KMS-11 (cell line): Measurements from ENCODE around the gene ABTB2.

ENCODE experiments used
- H2AFZ ChIP-seq: fragments of 200-600 bp; sonication (generic); 2 replicates; pipeline ENCODE4 v1.6.1; 2016; ENCODE audit warnings: antibody characterized with exemption, mixed run types, low read depth
- H3K27ac ChIP-seq: fragments of 200-600 bp; sonication (generic); 2 replicates; pipeline ENCODE4 v1.6.1; 2016; ENCODE audit warnings: mild to moderate bottlenecking, mixed run types
- H3K27me3 ChIP-seq: fragments of 200-600 bp; sonication (generic); 2 replicates; pipeline ENCODE4 v1.6.1; 2017; ENCODE audit warnings: mild to moderate bottlenecking, low read depth, mixed run types, moderate library complexity; ENCODE audit not compliant: insufficient read depth
- H3K36me3 ChIP-seq: fragments of 200-600 bp; sonication (generic); 2 replicates; pipeline ENCODE4 v1.6.1; 2017; ENCODE audit warnings: mild to moderate bottlenecking, mixed run types; ENCODE audit not compliant: insufficient read depth
- H3K4me1 ChIP-seq: fragments of 200-600 bp; sonication (generic); 2 replicates; pipeline ENCODE4 v1.6.1; 2016; ENCODE audit warnings: mild to moderate bottlenecking, low read depth, mixed run types; ENCODE audit not compliant: poor library complexity, severe bottlenecking
- H3K4me2 ChIP-seq: fragments of 200-600 bp; sonication (generic); 2 replicates; pipeline ENCODE4 v1.7.0; 2016; ENCODE audit warnings: mild to moderate bottlenecking, mixed run types
- H3K4me3 ChIP-seq: fragments of 200-600 bp; sonication (generic); IDR thresholded peaks from 2 replicates; pipeline ENCODE4 v1.6.1; 2017; ENCODE audit warnings: low read depth, low read length, mixed read lengths; ENCODE audit not compliant: insufficient read depth
- H3K79me2 ChIP-seq: fragments of 200-600 bp; sonication (generic); 2 replicates; pipeline ENCODE4 v1.6.1; 2016; ENCODE audit warnings: low read depth, mixed run types; ENCODE audit not compliant: insufficient read depth
- H3K9ac ChIP-seq: fragments of 200-600 bp; sonication (generic); 2 replicates; pipeline ENCODE4 v1.6.1; 2016; ENCODE audit warnings: mild to moderate bottlenecking, mixed run types
- H4K20me1 ChIP-seq: fragments of 200-600 bp; sonication (generic); 2 replicates; pipeline ENCODE4 v1.6.1; 2016; ENCODE audit warnings: mild to moderate bottlenecking, mixed run types; ENCODE audit not compliant: insufficient read depth
- CTCF ChIP-seq: fragments of 200-600 bp; sonication (generic); conservative IDR thresholded peaks from 2 replicates; pipeline ENCODE4 v1.6.1; 2017; ENCODE audit warnings: low read depth, mild to moderate bottlenecking, antibody characterized with exemption, low read length, moderate library complexity, mixed read lengths

ABTB2 gene

DNA sequence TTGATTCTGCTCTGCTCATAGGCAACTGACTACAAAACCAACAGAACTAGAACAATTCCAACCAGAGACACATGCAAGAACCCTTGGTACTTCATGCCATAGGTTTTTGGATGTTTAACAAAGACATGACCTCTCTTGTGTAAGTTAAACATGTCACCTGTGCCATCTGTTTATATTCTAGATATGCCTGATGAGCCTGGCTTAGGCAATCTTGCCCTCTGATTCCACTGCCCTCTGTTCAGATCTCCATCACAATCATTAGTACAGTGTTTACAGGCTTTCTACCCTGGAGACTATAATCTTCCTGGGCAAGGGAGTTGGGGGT is 40.8 kb downstream of the ABTB2 start:
- H3K4me2 ChIP-seq = no peak overlapping the region
- TF ChIP-seq CTCF = no peak

DNA sequence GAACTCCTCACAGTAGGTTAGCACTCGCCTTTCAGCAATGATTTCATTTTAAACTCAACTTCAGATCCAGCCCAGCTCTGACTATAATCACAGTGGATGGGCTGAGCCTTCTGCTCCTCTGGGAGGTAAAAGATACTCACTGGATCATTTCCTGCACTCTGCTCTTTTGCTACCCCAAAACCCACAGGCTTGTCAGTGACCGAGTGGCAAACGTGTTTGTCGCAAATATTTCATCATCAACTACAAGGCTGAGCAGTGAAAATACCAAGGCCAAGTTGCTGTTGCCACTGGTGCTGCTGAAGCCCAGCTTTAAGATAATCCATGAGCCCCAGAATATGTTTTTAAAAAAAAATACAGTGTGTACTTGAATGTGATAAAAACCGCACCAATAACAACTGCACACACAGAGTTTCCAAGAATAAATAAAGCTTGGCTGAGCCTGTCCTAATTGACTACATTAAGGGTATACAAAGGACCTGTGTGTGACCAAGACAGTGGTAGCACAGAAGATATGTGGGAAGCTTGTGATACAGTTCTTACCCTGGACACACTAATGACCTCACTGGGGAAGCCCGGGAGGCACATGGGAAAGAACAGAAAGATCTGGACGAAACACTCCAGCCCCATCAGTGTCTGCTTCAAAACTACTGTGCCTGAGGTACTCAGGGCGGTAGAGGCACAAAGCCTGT is 41.3 kb downstream of the ABTB2 start:
- H3K27ac ChIP-seq = no peak overlapping the region
- H3K27me3 ChIP-seq = no peaks in the 10 kb centered on the region
- no peaks in the 10 kb centered on the region for H3K36me3 ChIP-seq
- no peak overlapping the region for H3K9ac ChIP-seq
- H3K4me3 ChIP-seq = no peak overlapping the region
- H3K79me2 ChIP-seq = no peaks in the 10 kb centered on the region
- no peak for TF ChIP-seq CTCF
- H3K4me1 ChIP-seq = peaks cover 17% of the 10 kb centered on the region
- no peak overlapping the region for H2AFZ ChIP-seq
- H4K20me1 ChIP-seq = no peaks in the 10 kb centered on the region
- H3K4me2 ChIP-seq = no peak overlapping the region

More for the DNA sequence above, 40.8 kb downstream of the ABTB2 start:
- Histone ChIP-seq H3K4me3 (no peak overlapping the region), H4K20me1 (no peaks in the 10 kb centered on the region), H3K36me3 (no peaks in the 10 kb centered on the region), H3K4me1 (peaks cover 17% of the 10 kb centered on the region), H3K27me3 (no peaks in the 10 kb centered on the region), H3K27ac (no peak overlapping the region), H3K9ac (no peak overlapping the region), H2AFZ (no peak overlapping the region), H3K79me2 (no peaks in the 10 kb centered on the region)

DNA sequence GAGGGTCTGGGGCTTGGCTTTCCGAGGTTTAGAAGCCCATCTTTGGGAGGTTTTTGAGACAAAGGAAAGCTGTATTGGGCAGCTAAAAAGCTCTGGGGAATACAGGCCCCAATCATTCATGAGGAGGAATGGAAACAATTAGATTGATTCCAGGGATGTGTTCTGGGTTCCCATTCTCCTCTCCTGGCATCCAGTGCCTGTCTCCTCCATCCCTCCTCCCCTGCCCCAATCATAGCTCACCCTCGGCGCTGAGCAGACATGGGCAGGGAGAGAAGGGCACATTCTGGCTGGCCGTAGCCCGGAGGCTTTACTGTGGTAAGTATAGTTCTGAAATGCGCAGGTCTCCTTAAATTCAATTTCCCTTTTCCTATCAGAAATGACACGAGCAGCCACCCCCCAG is 42.4 kb downstream of the ABTB2 start:
- Histone ChIP-seq H3K27me3 (no peaks in the 10 kb centered on the region), H2AFZ (no peak overlapping the region), H3K4me3 (no peak overlapping the region), H3K36me3 (no peaks in the 10 kb centered on the region), H3K79me2 (no peaks in the 10 kb centered on the region), H3K4me2 (no peak overlapping the region), H3K9ac (no peak overlapping the region), H3K4me1 (peaks cover 17% of the 10 kb centered on the region), H3K27ac (no peak overlapping the region), H4K20me1 (no peaks in the 10 kb centered on the region)
- TF ChIP-seq CTCF = no peak

DNA sequence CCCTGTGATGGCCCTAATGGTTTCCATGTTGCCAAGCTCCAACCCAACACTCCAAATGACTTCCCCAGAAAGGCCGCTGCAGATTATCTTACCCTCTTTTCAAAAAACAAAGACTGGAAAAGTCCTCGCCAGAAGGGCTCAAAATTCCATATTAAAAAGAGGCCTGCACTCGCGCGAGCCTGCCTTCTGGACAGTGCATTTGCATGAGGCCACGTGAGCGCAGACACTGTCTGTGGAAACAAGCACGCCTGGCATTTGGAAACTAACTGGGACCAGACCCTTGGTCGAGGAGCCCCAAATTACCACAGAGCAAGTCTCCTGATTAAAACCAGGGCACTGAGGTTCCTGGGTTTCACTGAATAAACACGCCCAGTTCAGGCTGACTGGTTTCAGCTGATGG is 42.9 kb downstream of the ABTB2 start:
- no peaks in the 10 kb centered on the region for H3K36me3 ChIP-seq
- no peaks in the 10 kb centered on the region for H3K27me3 ChIP-seq
- TF ChIP-seq CTCF = no peak
- no peaks in the 10 kb centered on the region for H3K79me2 ChIP-seq
- H3K4me3 ChIP-seq = no peak overlapping the region
- H3K27ac ChIP-seq = no peak overlapping the region
- H4K20me1 ChIP-seq = no peaks in the 10 kb centered on the region
- no peak overlapping the region for H2AFZ ChIP-seq
- H3K4me2 ChIP-seq = no peak overlapping the region
- H3K4me1 ChIP-seq = peaks cover 17% of the 10 kb centered on the region
- no peak overlapping the region for H3K9ac ChIP-seq
